ENCODE measurements around the gene MEGF9. TPM values are rescaled to one million over a fixed set of nuclear protein-coding genes. Genes with fewer than 3 reads are reported as not detected.

MEGF9 gene
- total and polyA plus RNA-seq, 2 donors (not counting 1 experiment from before 2014, with no cell fraction given): 3.5 to 11.3 TPM

- H3K27ac Mint-ChIP-seq: no peak overlapping the region
- Histone ChIP-seq H4K20me1 (ENCODE audit: control insufficient read depth, insufficient read depth, low read length, poor library complexity, severe bottlenecking) (no peaks in the 10 kb centered on the region), H3K79me2 (ENCODE audit: control insufficient read depth, insufficient read depth, low read length) (peaks cover 20% of the 10 kb centered on the region), H3K36me3 (replicated peaks in 1 of 2; ENCODE audit: control extremely low read depth in 1 of 2, control insufficient read depth in 1 of 2, extremely low read depth in 1 of 2, insufficient read depth in 2 of 2, low read length in 1 of 2) (no peaks in the 10 kb centered on the region), H3K9me3 (ENCODE audit: control extremely low read depth in 1 of 3, control insufficient read depth in 2 of 3, insufficient read depth in 1 of 3, low read length in 2 of 3) (no peaks in the 10 kb centered on the region), H3K9ac (ENCODE audit: low read length) (no peak overlapping the region), H3K4me3 (ENCODE audit: control extremely low read depth in 1 of 5, extremely low read depth in 1 of 5, insufficient read depth in 1 of 5, low read depth in 2 of 5, low read length in 4 of 5) (no peak overlapping the region), H3K27me3 (replicated peaks in 1 of 4; ENCODE audit: control extremely low read depth in 1 of 4, control insufficient read depth in 3 of 4, insufficient read depth in 4 of 4, low read length in 3 of 4) (no peaks in the 10 kb centered on the region), H3K4me1 (ENCODE audit: control insufficient read depth in 2 of 2, insufficient read depth in 2 of 2, low read length in 2 of 2) (peaks cover 6 to 16% of the 10 kb centered on the region in 2 donors), H2AFZ (ENCODE audit: insufficient read depth, low read depth, low read length, poor library complexity, severe bottlenecking) (no peak overlapping the region), H3K4me2 (replicated peaks; ENCODE audit: low read depth, low read length, poor library complexity, severe bottlenecking) (no peak overlapping the region), H3K27ac (ENCODE audit: low read length in 2 of 2) (no peak overlapping the region)
- CTCF ChIA-PET: no interaction called here
- H3K4me1 Mint-ChIP-seq: peaks cover 31% of the 10 kb centered on the region
- POLR2A ChIA-PET: no interaction called here
- intact Hi-C loops (cut with micrococcal nuclease): no loop called here
- DNase-seq (no peak), ATAC-seq (ENCODE audit: low read depth) (no peak)
- TF ChIP-seq EZH2 (IDR thresholded peaks at IDR 0.05; ENCODE audit: borderline replicate concordance, insufficient read depth, low read depth, low read length, poor library complexity, severe bottlenecking) (no peak), CTCF (IDR thresholded peaks at IDR 0.05) (no peak)
- no peak overlapping the region for H3K4me3 Mint-ChIP-seq
- H3K27me3 Mint-ChIP-seq: no peaks in the 10 kb centered on the region
- H3K9me3 Mint-ChIP-seq (ENCODE audit: insufficient read depth): no peaks in the 10 kb centered on the region
- WGBS (ENCODE audit: insufficient coverage): no CpG with 5 or more reads among the region's 2 CpGs
These were observed 16.8 kb downstream of the MEGF9 start for GRCh38 chr9:120697448-120697847.

DNA sequence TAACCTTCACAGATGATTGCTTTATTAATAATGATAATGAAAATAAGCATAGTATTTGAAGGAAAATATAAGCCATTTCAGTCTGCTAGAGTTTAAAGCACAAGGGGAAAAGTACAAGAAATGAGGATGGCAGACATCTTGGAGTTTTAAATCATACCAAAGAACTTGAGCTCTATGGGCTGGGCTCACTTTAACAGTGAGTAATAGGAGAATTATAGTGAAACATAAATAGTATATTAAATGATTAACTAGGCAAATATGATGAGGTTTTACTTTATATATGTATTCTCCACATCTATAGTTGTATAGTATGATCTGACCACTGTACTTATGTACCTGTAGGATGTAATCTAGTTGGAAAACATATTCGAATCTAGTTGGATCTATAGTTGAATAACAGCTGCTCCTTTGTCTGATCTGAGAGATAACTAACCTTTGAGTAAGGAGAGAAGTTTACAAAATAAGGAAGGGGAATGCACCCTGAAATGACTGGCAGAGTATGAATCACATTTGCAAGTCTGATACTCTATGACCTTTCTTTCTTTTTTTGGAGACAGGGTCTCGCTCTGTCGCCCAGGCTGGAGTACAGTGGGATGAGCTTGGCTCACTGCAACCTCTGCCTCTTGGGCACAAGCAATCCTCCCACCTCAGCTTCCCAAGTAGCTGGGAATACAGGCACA is 17.6 kb downstream of the MEGF9 start:
- H3K27ac Mint-ChIP-seq: no peak overlapping the region
- H3K9me3 ChIP-seq (ENCODE audit: control extremely low read depth in 1 of 3, control insufficient read depth in 2 of 3, insufficient read depth in 1 of 3, low read length in 2 of 3): no peaks in the 10 kb centered on the region
- no peaks in the 10 kb centered on the region for H3K27me3 ChIP-seq (replicated peaks in 1 of 4; ENCODE audit: control extremely low read depth in 1 of 4, control insufficient read depth in 3 of 4, insufficient read depth in 4 of 4, low read length in 3 of 4)
- ATAC-seq (ENCODE audit: low read depth) (no peak), DNase-seq (no peak)
- H4K20me1 ChIP-seq (ENCODE audit: control insufficient read depth, insufficient read depth, low read length, poor library complexity, severe bottlenecking): no peaks in the 10 kb centered on the region
- no peak overlapping the region for H3K27ac ChIP-seq (ENCODE audit: low read length in 2 of 2)
- no peak overlapping the region for H3K4me3 ChIP-seq (ENCODE audit: control extremely low read depth in 1 of 5, extremely low read depth in 1 of 5, insufficient read depth in 1 of 5, low read depth in 2 of 5, low read length in 4 of 5)
- POLR2A ChIA-PET: no interaction called here
- H3K4me1 ChIP-seq (ENCODE audit: control insufficient read depth in 2 of 2, insufficient read depth in 2 of 2, low read length in 2 of 2): peaks cover 8 to 21% of the 10 kb centered on the region in 2 donors
- H3K4me2 ChIP-seq (replicated peaks; ENCODE audit: low read depth, low read length, poor library complexity, severe bottlenecking): no peak overlapping the region
- intact Hi-C loops (cut with micrococcal nuclease): no loop called here
- H2AFZ ChIP-seq (ENCODE audit: insufficient read depth, low read depth, low read length, poor library complexity, severe bottlenecking): no peak overlapping the region
- 80% methylated on average over 3 of the region's 3 CpGs for WGBS (ENCODE audit: insufficient coverage)
- peaks cover 35% of the 10 kb centered on the region for H3K4me1 Mint-ChIP-seq
- no peaks in the 10 kb centered on the region for H3K36me3 ChIP-seq (replicated peaks in 1 of 2; ENCODE audit: control extremely low read depth in 1 of 2, control insufficient read depth in 1 of 2, extremely low read depth in 1 of 2, insufficient read depth in 2 of 2, low read length in 1 of 2)
- CTCF ChIA-PET: no interaction called here
- H3K27me3 Mint-ChIP-seq: no peaks in the 10 kb centered on the region
- TF ChIP-seq CTCF (IDR thresholded peaks at IDR 0.05) (no peak), EZH2 (IDR thresholded peaks at IDR 0.05; ENCODE audit: borderline replicate concordance, insufficient read depth, low read depth, low read length, poor library complexity, severe bottlenecking) (no peak)
- H3K9me3 Mint-ChIP-seq (ENCODE audit: insufficient read depth): no peaks in the 10 kb centered on the region
- peaks cover 19% of the 10 kb centered on the region for H3K79me2 ChIP-seq (ENCODE audit: control insufficient read depth, insufficient read depth, low read length)
- H3K9ac ChIP-seq (ENCODE audit: low read length): no peak overlapping the region
- no peak overlapping the region for H3K4me3 Mint-ChIP-seq
